CD4-positive, alpha-beta T cell (primary cell): Measurements from ENCODE around the gene ARPP21. TPM values are rescaled to one million over a fixed set of nuclear protein-coding genes. Genes with fewer than 3 reads are reported as not detected.

ENCODE experiments used
- ATAC-seq: fragments of 200-7000 bp; cut with Tn5 transposase; one replicate; pipeline ENCODE4 v1.10.0; 2022; ENCODE audit warnings: mild to moderate bottlenecking; ENCODE audit not compliant: poor library complexity
- CTCF ChIA-PET: fragments of 350-600 bp; sonication (Branson Sonifier 250); formaldehyde crosslinking; loops from one replicate; lab custom pipeline; 2021; ENCODE audit warnings: antibody characterized with exemption, inconsistent platforms; lab: Charles Lee
- POLR2A ChIA-PET: fragments of 350-600 bp; sonication (Branson Sonifier 250); formaldehyde crosslinking; loops from one replicate; lab custom pipeline; 2021; ENCODE audit warnings: antibody characterized with exemption, inconsistent platforms; lab: Charles Lee
- DNase-seq, 14 experiments: peaks; one replicate each; pipeline ENCODE4 v3.0.0-alpha.2; 2013 to 2020; ENCODE audit warnings: mixed read lengths in 2 of 14
- H3K27ac ChIP-seq, 2 donors: one replicate each; pipeline versions ENCODE4 v1.5.1 to v1.7.0; 2013; ENCODE audit warnings: low read length in 2 of 2, low read depth in 1 of 2, mild to moderate bottlenecking in 1 of 2
- H3K27me3 ChIP-seq, 2 experiments: 1 replicate in 1 of 2; 2 replicates in 1 of 2; pipeline versions ENCODE4 v1.6.1 to v1.7.0; 2013; ENCODE audit warnings: low read length in 2 of 2, control low read depth in 1 of 2, mild to moderate bottlenecking in 1 of 2, moderate library complexity in 1 of 2; ENCODE audit not compliant: insufficient read depth in 2 of 2, control insufficient read depth in 1 of 2
- H3K36me3 ChIP-seq: one replicate; pipeline ENCODE4 v1.6.1; 2013; ENCODE audit warnings: low read length, control low read depth; ENCODE audit not compliant: insufficient read depth
- H3K4me1 ChIP-seq: one replicate; pipeline ENCODE4 v1.6.1; 2013; ENCODE audit warnings: low read length, control low read depth; ENCODE audit not compliant: insufficient read depth
- H3K4me3 ChIP-seq: one replicate; pipeline ENCODE4 v1.5.1; 2013; ENCODE audit warnings: mild to moderate bottlenecking, low read length, moderate library complexity
- H3K9me3 ChIP-seq, 2 experiments: 1 replicate in 1 of 2; 2 replicates in 1 of 2; pipeline versions ENCODE4 v1.6.1 to v1.7.0; 2013; ENCODE audit warnings: low read length in 2 of 2, mild to moderate bottlenecking in 2 of 2, control low read depth in 1 of 2, moderate library complexity in 1 of 2; ENCODE audit not compliant: control insufficient read depth in 1 of 2, insufficient read depth in 1 of 2
- H3K27ac Mint-ChIP-seq: one replicate; pipeline ENCODE4 v1.8.0; 2020; ENCODE audit warnings: mixed read lengths
- H3K27me3 Mint-ChIP-seq: one replicate; pipeline ENCODE4 v1.8.0; 2021; ENCODE audit warnings: mixed read lengths
- H3K36me3 Mint-ChIP-seq: one replicate; pipeline ENCODE4 v1.8.0; 2021; ENCODE audit warnings: low read depth, mixed read lengths
- H3K4me1 Mint-ChIP-seq: one replicate; pipeline ENCODE4 v1.8.0; 2021; ENCODE audit warnings: low read depth, mixed read lengths
- H3K4me3 Mint-ChIP-seq: one replicate; pipeline ENCODE4 v1.8.0; 2020; ENCODE audit warnings: mild to moderate bottlenecking, mixed read lengths
- H3K9me3 Mint-ChIP-seq: one replicate; pipeline ENCODE4 v1.8.0; 2020; ENCODE audit warnings: mixed read lengths
- CTCF ChIP-seq: fragments of 200-600 bp; IDR thresholded peaks from one replicate; pipeline ENCODE4 v1.8.0; 2022; ENCODE audit warnings: antibody characterized with exemption, mild to moderate bottlenecking
- intact Hi-C, 2 experiments: fragments of 100-400 bp; cut with DNase I in 1 of 2; cut with micrococcal nuclease in 1 of 2; formaldehyde crosslinking; loops; one replicate each; pipeline versions ENCODE4 v1.15.1 to v1.9.0; 2023 to 2025; cut with DNase I, micrococcal nuclease
- total RNA-seq, 174 experiments: library from RNA in 2 of 174; stranded (reverse) in 2 of 174; gene quantifications; one replicate each; pipeline ENCODE4 v1.2.3 and lab custom pipeline; 2021 to 2026

Gene ARPP21
- total RNA-seq, 2 experiments from 2014 or later: not detected

- intact Hi-C loops: no loop called here
- CTCF ChIA-PET: no interaction called here
- Histone ChIP-seq H3K36me3 (no peaks in the 10 kb centered on the region), H3K27ac (no peak overlapping the region), H3K9me3 (no peaks in the 10 kb centered on the region), H3K27me3 (no peaks in the 10 kb centered on the region), H3K4me1 (no peaks in the 10 kb centered on the region), H3K4me3 (no peak overlapping the region)
- no peaks in the 10 kb centered on the region for H3K27me3 Mint-ChIP-seq
- POLR2A ChIA-PET: no interaction called here
- DNase-seq: no peak
- H3K9me3 Mint-ChIP-seq: no peaks in the 10 kb centered on the region
- H3K27ac Mint-ChIP-seq: no peak overlapping the region
- no peak for TF ChIP-seq CTCF
- no peak overlapping the region for H3K4me3 Mint-ChIP-seq
- H3K4me1 Mint-ChIP-seq: no peaks in the 10 kb centered on the region
- no peak for ATAC-seq
- H3K36me3 Mint-ChIP-seq: no peaks in the 10 kb centered on the region
Measured at GRCh38 chr3:35648347-35648746, 9.0 kb downstream of the ARPP21 start.

GRCh38 chr3:35649405-35649804 lies 10.1 kb downstream of the ARPP21 start:
- intact Hi-C loops: no loop called here
- CTCF ChIA-PET: no interaction called here
- DNase-seq (no peak), ATAC-seq (no peak)
- Histone ChIP-seq H3K27ac (no peak overlapping the region), H3K4me1 (no peaks in the 10 kb centered on the region), H3K4me3 (no peak overlapping the region), H3K36me3 (no peaks in the 10 kb centered on the region), H3K9me3 (no peaks in the 10 kb centered on the region), H3K27me3 (no peaks in the 10 kb centered on the region)
- Mint-ChIP-seq H3K36me3 (no peaks in the 10 kb centered on the region), H3K27me3 (no peaks in the 10 kb centered on the region), H3K4me3 (no peak overlapping the region), H3K9me3 (no peaks in the 10 kb centered on the region), H3K4me1 (no peaks in the 10 kb centered on the region), H3K27ac (no peak overlapping the region)
- no peak for TF ChIP-seq CTCF
- POLR2A ChIA-PET: no interaction called here

- TF ChIP-seq CTCF: no peak
- Histone ChIP-seq H3K36me3 (no peaks in the 10 kb centered on the region), H3K4me1 (no peaks in the 10 kb centered on the region), H3K4me3 (no peak overlapping the region), H3K27ac (no peak overlapping the region), H3K27me3 (no peaks in the 10 kb centered on the region), H3K9me3 (no peaks in the 10 kb centered on the region)
- DNase-seq: no peak
- no peak overlapping the region for H3K4me3 Mint-ChIP-seq
- no peaks in the 10 kb centered on the region for H3K27me3 Mint-ChIP-seq
- no peaks in the 10 kb centered on the region for H3K36me3 Mint-ChIP-seq
- no peaks in the 10 kb centered on the region for H3K9me3 Mint-ChIP-seq
- H3K27ac Mint-ChIP-seq: no peak overlapping the region
- ChIA-PET POLR2A (interaction anchor here (1.6 kb wide), 1 partner anchor 10 kb away, joined by 3 read pairs; no protein-coding TSS in a partner anchor), CTCF (no interaction called here)
- H3K4me1 Mint-ChIP-seq: no peaks in the 10 kb centered on the region
- no peak for ATAC-seq
- intact Hi-C loops: no loop called here
Measured at GRCh38 chr3:35651426-35651825, 12.1 kb downstream of the ARPP21 start.
